Activated CD4-positive, alpha-beta T cell treated with anti-CD3 and anti-CD28 coated beads, Interleukin-2, Interleukin-6, amounts not matched to agents 100 ng/mL and 50 ng/mL, durations not matched to agents 16 hours and 8 hours (primary cell): ENCODE measurements around the gene FAM174A.
"Not testable (repeated sequence)": the region's sequence is repeated elsewhere in the genome, so short reads cannot be mapped to it uniquely, and the experiment has no call there.

Experiments
- DNase-seq: peaks from one replicate; pipeline ENCODE4 v3.0.0-alpha.2; 2020

Gene FAM174A

DNA sequence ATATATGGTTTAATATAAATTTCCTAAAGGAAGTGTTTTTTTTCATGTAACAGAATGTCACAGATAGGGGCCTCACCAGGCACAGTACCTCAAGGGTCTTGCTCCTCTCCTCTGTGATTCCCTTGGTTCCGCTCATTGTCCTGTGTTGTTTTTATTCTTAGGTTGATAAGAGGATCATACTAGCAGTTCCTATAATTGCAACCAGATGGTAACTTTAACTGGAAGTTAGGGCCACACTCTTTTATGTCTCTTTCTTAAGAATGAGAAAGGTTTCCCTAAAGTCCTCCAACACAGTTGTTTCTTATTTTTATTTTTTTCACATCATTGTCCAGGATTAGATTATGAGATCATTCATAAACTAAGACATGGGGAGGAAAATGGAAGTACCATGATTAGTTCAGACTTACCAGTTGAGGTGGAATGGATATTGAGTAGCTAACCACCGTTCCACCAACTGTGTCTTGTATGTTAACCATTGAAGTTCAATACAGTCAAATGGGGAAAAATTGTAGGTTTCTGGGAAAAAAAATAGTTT lies 41.1 kb downstream of the FAM174A start:
- no peak for DNase-seq

DNA sequence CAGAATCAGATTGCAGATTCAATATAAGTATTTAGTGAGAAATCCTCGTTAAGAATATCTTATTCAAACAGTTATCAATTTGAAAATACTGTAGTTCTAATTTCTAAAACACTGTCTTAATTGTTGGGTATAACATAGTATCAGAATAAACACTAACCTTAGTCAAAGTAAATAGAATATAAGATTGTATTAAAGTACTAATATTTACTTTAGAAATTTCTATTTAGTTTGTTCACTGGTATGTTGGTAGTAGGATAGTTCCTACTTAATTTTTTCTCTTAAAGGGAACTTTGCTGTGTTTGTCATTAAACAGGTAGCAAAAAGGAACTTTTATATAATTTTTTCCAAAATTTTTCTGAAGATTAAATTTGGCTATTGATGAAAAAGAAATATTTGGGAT lies 42.3 kb downstream of the FAM174A start:
- no peak for DNase-seq

DNA sequence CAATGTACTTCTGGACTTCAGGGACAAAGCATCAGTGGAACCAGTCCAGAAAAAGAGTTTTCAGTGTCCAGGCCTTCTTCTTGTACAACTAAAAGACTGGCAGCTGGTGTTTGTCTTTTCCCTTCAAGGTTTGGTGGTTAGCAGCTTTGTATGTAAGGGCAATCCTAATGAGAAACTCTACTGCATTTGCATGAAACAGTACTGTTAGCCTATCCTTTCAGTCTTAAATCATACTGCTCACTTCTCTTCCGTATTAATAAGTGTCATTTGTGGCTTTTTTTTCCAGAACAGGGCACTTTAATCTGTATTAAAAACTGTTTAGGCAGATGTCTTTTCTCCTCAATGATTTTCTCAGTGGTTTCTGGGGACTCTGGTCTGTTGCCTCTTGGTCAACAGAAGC lies 48.9 kb downstream of the FAM174A start:
- DNase-seq: no peak

DNA sequence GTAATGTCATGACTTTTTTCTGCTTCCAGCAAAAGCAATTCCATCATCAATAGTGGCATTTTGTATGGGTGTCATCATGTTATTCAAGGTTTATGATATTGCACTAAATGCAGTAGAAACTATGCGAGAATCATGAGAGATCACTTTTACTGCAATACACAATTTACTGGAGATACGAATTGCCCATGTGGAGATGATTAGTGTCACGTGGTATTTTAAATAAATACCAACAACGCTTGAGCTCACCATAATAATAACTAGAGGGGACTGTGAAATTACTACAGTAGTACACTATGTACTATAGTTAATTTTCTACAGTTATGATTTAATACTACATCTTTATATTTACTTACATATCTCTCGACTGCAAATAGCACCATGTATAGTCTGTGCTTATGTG lies 49.7 kb downstream of the FAM174A start:
- DNase-seq: no peak

DNA sequence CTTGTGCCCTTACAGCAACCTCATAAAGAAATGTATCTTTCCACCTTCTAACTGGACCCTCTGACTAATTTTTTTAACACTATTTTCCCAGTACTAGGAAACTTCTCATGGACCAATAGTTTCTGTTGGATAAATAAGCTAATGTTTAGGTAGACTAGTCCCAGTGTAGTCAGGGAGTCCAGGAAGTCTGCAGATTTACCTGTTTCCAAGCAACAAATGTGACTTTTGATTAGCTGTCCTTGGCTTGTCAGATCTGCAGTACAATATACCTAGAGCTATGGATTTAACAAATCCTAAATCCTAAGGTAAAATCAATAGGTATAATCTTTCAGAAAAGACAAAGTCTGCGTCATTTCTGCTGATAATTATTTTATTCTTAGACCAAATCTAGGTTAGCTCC lies 55.7 kb downstream of the FAM174A start:
- DNase-seq: no peak

DNA sequence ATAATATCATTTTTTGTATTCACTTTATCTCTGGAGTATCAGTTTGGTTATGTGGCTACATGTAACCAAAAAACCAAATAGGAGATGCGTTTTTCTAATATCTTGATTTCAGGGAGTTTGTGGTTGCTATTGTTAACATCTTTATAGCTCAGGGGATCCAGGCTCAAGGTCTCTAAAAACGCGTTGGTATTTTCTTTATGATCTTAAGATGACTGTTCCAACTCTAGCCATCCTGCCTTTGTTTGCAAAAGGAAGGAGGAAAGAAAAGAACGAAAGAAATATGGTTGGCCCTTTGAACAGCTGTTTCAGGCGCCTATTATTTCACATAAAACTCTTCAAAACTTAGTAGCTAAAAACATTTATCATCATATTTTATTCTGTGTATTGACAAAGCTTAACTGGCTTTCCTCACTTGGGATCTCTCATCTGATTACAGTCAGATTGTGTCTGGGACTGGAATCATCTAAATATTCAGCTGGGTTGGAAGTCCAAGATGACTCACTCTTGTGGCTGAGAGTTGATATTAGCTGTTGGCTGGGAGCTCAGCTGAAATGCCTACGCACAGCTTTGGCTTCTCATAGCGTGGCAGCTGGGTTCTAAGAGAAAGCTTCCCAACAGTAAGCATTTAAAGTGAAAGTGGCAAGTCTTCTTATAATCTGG lies 60.1 kb downstream of the FAM174A start:
- DNase-seq: peak; percentile 10

DNA sequence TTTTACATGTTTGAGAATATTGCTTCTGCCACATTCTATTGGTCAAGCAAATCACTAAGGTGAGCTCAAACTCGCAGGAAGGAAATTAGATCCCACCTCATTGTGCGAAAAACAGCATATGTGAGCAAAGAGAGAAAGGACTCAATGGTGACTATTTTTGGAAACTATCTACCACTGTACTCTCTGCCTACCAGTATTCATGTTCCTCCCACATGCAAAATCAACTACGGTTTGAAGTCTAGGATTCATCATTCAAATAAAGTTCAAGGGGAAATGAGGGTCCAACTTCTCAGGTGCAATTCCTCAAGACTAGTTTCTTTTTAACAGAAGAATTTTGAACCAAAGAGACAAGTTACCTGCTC lies 60.6 kb downstream of the FAM174A start:
- no peak for DNase-seq

DNA sequence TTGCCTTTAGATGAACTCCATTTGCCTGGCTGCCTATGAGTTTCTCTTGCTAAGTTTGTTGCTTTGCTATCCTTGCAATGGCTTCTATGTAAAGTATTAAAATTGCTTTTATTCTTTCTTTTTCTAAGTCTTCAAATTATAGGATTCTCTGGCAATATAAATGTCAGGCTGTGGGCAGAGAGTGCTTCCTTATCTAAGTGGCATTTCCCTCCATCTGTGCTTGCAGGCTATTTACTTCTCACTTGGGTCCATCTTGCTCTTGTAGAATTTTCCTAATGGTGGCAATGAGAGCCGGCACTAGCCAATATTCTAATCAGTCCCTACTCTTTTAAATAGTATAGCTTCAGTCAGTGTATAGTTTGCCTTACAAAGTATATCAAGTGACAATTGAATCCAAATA lies 63.3 kb downstream of the FAM174A start:
- DNase-seq: no peak

DNA sequence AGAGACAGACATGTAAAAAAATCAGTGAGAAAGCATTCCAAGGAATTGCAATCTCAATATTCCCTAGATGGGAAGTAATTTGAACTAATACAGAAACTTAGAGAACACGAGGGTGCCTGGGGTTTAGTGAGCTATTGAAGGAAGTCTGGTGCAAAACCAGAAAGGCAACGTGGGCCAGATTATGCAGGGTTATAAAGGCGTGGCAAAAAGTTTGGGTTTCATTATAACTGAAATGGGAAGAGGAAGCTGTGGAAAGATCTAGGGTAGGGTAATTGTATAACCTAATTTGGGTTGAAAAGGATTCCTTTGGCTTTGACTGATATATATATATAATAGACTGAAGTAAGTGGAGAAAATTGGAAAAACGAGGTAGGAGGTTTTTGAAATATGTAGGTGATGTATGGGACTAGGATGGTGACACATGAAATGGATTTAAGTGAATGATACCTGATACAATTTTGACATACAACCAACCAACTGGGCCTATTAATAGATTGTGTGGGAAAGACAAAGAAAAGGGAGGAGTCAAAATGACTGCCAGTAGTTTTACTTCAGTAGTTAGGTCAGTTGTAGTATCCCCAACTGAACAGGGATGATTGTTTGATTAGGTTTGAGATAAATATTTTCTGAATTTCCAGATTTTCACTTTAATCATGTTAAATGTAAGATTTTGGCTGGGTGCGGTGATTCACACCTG lies 65.3 kb downstream of the FAM174A start:
- no peak for DNase-seq

DNA sequence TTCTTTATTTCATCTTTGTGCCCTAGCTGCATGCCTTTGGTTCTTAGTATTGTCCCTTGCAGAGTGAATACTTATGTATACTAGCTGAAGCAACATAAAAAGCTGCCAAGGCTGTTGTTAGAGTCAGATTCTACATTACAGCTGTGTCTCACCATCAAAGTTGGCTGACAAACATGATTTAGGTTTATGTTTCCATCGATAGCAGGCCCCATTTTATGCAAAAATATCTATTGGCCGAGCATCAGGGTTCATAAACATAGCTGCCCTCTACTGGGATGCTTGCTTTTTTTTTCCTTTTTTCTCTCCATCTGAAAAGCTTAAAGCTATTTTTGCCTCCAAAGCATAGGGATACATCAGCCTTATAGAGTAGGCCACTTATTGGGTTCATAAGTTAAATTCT lies 68.0 kb downstream of the FAM174A start:
- no peak for DNase-seq

DNA sequence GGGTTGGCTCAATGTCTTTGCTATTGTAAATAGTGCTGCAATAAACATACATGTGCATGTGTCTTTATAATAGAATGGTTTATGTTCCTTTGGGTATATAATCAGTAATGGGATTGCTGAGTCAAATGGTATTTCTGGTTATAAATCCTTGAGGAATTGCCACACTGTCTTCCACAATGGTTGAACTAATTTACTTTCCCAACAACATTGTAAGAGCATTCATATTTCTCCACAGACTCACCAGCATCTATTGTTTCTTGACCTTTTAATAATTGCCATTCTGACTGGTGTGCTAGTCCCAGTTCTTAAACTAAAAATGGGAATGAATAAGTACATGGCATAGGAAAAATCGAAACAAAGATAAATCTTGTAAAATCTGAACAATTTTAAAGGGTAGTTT lies 68.8 kb downstream of the FAM174A start:
- DNase-seq: not testable (repeated sequence)

DNA sequence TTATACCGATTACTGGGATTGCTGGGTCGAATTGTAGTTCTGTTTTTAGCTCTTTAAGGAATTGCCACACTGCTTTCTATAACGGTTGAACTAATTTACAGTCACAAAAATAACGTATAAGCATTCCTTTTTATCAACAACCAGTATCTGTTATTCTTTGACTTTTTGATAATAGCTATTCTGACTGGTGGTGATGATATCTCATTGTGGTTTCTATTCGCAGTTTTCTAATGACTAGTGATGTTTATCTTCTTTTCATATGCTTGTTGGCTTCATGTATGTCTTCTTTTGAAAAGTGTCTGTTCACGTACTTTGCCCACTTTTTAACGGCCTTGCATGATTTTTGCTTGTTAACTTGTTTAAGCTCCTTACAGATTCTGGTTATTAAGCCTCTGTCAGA lies 74.4 kb downstream of the FAM174A start:
- no peak for DNase-seq

DNA sequence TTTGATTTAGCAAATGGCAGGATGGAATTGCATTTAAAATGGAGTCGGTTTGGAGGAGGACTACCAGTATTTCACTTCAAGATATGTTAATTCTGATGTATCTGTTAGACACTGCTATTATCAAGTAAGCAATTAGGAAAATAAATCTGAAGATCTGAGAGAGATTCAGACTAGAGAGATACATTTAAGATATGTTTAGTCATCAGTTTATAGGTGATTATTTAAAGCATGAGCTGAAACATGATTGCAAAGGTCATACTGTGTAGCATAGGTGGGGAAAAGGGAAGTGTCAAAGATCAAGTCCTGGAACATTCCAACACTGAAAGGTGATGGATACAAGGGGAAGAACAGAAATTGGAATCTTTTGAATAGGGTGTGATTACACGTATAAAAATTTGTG lies 79.1 kb downstream of the FAM174A start:
- DNase-seq: no peak

DNA sequence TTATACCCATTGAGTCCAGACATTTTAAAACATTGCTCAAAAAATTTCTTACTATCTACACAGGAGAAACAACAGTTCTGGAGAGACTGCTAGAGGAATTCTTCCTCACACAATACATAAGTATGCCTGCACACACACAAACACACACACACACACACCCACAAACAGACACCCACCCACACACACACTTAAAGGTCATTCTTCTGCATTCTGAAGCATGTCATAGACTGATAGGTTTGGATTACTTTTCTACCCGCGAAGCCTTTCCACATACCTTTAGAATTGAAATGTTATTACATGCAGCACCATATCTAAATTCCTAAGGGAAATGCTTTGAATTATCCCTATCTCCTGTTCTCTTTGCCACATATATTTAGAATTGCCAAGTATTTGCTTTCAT lies 80.2 kb downstream of the FAM174A start:
- no peak for DNase-seq

DNA sequence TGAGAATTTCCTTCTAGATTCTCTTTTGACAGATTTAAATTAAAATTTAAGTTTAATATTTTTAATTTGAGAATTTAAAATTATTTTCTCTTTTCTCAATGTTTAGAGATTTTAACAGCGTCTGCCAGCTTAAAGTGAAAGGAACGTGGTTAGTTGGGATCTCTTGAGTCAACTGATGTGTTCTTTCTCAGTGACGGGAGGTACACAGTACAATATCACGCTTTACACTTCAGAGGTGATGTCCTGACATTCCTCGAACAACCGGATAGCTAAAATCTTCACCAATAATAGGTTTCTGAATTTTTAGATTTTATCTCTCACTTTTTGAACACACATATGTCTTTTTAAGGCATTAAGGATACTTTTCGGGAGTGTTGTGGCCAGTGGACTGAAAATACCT lies 81.1 kb downstream of the FAM174A start:
- no peak for DNase-seq

DNA sequence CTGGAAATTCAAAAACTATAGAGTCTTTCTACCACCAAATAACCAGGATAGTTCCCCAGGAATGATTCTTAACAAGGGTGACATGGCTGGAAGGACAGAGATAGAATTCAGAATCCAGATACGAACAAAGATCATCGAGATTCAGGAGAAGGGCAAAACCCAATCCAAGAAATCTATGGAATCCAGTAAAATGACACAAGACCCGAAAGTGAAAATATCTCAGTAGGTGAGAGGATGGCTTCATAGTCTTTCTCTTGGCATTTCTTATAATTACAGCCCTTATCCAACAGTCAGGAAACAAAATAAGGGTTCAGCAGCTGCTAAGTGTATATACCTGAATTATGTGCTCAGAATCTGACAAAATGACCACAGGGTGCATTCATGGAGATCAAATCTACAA lies 81.8 kb downstream of the FAM174A start:
- DNase-seq: no peak

DNA sequence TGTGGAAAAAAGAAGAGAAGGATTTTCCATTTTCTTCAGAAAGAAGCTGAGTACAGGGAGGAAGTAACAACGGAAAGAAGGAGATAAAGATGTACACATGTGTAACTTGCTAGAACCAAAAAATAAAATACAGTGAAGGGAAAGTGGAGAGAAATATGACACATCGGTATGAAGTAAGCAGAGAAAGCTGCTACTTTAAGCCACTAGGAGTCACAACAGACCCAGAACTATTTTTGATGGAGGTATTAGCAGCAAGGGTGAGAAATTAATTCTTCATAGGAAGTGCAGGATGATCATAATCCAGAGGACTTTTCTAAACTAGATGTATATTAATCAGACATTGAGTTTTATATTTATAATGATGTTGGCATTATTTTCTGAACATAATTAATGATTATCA lies 88.5 kb downstream of the FAM174A start:
- peak; percentile 19 for DNase-seq

DNA sequence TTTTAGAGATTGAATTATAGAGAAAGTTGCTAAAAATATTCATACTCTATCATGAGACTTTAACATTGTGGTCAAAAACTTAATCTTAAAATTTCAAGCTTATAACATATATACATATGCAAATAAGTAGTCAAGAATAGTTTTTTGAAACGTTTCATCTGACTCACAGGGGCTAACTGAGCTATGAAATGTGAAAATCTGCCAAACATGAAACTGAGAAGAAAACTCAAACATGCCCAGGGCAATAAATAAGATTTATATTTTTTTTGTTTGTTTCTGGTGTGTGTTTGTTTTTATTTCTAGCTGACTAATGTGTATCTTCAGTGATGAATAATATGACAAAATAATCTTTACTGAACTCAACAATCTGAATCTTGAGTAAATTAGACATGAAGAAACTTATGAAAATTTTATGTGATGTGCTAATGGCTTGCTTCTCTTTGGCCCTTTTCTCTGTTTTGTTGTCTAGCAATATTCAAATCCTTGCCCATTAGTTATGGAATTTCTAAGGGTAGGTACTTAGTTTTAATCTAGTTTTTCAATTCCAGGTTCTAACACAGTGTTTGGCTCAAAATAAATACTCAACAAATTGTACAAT lies 99.9 kb downstream of the FAM174A start:
- no peak for DNase-seq
